GM12872 (cell line): ENCODE results near the gene RAB44.

Experiments used
- TF ChIP-seq, protein P1 (sequence below): IDR thresholded peaks from 3 replicates; pipeline ENCODE4 v1.5.1; 2011; ENCODE audit warnings: low read depth, mild to moderate bottlenecking, low read length, moderate library complexity; ENCODE audit not compliant: insufficient read depth

RAB44 gene

DNA sequence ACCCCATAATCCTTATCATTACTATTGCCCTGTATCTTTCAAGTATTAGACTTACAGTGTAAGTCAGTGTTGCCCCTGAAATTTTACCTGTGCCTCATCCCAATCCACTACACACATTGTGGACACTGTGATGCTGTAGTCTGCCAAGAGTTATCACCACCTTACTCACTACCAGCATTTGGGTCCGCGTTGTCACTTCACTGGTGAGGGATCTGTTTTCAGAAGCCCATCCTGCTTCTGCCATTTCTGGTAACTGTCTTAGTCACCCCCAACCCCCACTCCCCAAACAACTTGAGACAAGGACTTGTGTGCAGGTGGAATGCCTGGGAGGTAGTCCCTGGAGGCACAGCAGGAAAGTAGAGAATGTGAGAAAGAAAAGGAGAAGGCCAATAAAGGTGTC is 6.0 kb upstream of the RAB44 start:
- TF ChIP-seq, protein P1, sequence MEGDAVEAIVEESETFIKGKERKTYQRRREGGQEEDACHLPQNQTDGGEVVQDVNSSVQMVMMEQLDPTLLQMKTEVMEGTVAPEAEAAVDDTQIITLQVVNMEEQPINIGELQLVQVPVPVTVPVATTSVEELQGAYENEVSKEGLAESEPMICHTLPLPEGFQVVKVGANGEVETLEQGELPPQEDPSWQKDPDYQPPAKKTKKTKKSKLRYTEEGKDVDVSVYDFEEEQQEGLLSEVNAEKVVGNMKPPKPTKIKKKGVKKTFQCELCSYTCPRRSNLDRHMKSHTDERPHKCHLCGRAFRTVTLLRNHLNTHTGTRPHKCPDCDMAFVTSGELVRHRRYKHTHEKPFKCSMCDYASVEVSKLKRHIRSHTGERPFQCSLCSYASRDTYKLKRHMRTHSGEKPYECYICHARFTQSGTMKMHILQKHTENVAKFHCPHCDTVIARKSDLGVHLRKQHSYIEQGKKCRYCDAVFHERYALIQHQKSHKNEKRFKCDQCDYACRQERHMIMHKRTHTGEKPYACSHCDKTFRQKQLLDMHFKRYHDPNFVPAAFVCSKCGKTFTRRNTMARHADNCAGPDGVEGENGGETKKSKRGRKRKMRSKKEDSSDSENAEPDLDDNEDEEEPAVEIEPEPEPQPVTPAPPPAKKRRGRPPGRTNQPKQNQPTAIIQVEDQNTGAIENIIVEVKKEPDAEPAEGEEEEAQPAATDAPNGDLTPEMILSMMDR: no peak

DNA sequence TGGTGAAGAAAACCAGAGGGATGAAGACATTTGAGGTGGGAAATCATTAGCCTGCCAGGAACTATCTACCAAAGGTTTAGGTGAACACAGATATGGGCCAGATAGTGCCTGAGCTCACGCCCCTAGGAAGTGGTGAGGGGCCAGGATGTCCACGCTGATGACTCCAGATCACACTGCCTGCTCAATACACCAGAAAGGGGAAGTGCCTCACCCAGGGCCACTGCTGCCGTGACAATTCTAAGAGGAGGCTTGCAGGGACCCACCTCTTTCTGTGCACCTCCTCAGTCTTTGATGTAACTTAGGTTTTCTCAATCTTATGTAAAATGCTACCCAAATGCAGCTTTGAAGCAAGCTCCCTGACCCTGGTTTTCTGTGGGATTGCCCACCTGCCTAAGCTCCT is 5.4 kb upstream of the RAB44 start:
- TF ChIP-seq, protein P1: no peak

DNA sequence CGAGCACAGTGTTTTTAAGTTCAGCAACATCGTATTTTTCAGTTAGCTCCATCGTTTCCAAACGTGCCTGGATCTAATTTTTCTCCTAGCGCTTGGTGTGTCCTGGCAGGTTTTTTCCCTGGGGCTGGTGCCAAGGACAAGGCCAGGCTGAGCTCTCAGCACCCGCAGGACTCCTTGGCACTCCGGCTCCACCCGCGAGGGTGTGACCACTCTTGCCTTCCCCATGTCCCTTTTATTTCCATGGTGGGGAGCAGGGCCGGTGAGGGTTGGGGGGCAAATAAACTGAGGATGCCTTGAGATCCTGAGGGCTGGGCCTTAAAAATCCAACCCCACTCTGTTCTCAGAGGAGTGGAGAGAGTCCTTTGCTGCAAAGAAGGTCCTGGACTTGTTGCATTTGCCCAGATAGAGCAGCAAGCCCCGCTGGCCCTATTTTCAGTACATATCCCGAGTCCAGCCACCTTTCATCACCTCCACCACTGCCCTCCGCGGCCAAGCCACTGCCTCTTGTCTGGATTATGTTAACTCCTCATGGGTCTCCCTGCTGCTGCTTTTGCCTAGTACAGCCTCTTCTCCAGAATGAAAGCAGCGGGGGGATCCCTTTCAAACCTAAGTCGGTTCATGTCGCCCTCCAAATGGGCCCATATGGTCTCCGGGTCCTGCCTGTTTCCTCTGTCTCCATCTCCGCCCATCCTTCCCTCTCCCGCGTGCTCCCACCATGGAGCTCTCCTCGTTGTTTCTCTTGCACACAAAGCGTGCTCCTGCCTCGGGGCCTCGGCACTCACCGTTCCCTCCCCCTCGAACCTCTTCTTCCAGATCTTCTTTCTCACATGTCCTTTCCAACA is 4.5 kb upstream of the RAB44 start:
- TF ChIP-seq, protein P1: no peak

DNA sequence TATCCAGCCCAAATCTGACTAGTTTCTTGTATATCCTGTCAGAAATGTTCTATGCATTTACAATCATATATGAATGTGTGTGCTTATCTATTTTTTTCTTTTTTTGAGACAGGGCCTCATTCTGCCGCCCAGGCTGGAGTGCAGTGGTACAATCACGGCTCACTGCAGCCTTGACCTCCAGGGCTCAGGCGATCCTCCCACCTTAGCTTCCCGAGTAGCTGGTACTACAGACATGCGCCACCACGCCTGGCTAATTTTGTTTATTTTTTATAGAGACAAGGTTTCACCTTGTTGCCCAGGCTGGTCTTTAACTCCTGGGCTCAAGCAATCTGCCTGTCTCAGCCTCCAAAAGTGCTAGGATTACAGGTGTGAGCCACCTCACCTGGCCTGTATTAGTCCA is 3.0 kb upstream of the RAB44 start:
- TF ChIP-seq, protein P1: no peak

DNA sequence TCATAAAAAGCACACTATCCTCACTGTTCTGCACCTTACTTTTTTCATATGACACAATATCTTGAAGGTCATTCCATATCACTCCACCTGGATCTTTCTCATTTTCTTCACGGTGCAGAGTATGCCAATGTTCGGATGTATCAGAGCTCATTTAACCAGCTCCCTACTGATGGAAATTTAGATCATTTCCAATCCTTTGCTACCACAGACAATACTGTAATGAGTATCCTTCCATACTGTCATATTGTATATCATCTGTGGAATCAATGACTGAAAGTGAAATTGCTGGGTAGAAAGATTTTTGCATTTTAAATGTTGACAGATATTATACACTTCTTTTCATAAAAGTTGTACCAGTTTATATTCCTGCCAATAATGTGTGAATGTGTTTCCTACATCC is 2.2 kb upstream of the RAB44 start:
- TF ChIP-seq, protein P1: no peak

DNA sequence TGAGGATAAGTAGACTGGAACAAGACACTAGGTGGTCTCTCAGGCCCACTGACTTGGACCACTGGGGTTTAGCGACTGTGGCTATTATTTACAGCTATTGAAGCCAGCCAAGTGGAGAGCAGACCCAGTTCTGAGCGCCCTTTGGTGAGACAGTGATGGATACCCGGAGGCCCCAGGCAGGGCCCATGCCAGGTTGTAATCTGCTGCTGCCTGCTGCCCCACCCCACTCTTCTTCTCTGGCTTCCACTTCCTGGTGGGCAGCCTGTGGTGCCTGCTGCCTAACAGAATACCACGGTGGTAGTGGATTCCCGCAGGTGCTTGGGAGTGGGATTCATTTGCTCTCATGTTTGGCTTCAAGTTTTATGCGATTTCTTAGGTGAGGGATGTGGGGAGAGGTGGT is 570 bp downstream of the RAB44 start:
- TF ChIP-seq, protein P1: no peak

DNA sequence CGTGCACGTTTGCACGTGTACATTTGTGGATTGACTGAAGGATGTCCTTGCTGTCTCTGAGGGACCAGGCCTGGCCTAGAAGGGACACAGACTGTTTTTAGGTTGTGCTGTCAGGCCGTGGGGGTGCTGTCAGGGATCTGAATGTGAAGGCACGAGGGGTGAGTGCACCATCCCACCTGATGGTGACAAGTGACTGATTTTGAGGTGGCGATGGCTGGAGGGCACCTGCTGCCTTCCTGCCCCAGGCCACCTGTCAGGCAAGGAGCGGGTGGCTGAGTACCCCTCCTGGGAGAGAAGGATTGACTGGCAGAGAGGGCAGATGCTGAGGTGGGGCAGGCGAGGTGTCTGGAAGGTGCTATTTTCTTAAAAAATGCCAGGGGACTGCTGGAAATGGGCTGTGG is 1.2 kb downstream of the RAB44 start:
- TF ChIP-seq, protein P1: no peak
